Stimulated activated CD8-positive, alpha-beta memory T cell treated with anti-CD3 and anti-CD28 coated beads, Interleukin-15, amount 100 ng/mL, for 1 hour (primary cell): Measurements from ENCODE around the gene GRK3.

Source experiments
- DNase-seq: peaks from one replicate; pipeline ENCODE4 v3.0.0-alpha.2; 2020; ENCODE audit warnings: low read depth

GRK3 gene

DNA sequence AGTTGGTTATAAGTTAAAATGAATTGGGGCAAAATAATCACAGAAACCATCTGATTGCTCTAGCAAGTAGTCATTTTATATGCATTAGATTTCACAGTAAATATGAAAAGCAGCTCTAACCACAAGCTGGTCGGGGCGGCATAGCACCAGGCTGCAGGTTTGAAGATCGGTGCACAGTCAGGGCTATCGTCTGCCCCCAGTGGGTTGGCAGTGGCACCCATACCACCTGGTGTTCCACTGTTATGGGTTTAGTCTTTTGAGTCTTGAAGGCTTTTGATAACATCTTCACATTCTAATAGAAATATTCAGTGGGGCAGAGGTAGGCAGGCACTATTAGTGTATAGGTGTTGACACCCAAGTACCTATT, 62.1 kb downstream of the GRK3 start:
- DNase-seq = no peak

DNA sequence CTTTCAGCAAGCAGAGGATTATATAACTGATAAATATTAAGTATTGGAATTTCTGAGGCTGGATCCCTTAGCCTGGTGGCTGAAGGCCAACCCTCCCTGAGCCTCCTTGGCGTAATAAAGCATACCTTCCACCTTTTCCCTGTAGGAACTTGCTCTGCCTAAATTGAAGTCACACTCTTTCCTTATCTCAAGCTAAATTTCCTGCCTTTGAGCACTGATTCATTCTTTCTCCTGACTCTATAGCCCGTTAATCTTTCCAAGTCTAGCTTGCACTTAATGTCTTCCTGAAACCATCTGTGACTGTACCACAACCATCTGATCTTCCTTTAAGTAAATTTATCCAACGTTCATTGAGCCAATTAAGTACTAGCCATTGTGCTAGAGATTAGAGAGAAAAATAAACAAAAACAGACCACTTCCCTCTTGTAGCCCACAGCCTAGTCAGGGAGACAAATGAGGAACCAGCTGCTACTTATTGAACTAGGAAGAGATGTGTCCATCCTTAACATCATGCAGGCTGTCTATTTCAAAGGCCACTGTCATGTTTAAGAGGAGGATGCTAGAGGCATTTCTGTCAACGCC, 62.9 kb downstream of the GRK3 start:
- DNase-seq = no peak

DNA sequence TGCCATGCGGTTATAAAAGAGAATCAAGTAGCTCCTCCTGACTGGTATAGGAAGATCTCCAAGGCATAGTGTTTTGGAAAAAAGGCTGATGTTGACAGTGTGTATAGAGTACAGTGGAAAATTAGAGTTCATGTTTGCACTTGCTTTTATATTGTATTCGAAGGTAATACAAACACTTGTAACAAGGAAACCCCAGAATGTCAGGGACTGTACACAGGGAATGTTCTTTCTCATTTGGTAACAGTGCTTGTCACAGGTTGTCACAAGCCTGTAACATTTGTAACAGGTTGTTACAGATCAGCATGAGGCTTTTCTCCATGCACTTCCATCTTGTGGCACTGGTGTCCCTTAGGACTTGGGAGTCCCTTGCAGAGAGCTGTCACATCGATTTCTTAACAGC, 64.0 kb downstream of the GRK3 start:
- DNase-seq = no peak

DNA sequence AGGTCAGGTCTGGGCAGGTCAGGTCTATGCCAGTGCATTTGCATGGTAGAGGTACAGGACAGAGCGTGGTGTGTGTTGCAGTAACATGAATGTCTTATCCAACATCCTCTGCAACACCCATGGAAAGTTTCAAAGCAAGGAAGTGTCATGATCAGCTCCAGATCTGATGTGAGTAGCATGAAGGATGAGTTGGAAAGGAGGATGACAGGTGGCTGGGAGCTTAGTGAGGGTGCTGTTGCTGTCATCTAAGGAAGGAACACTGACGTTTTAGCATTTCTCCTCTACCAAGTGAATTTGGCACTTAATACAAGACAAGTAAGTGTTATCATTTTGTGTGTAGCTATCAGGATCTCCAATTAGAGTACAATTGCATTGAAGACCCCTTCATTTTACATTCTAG, 65.1 kb downstream of the GRK3 start:
- DNase-seq = no peak

DNA sequence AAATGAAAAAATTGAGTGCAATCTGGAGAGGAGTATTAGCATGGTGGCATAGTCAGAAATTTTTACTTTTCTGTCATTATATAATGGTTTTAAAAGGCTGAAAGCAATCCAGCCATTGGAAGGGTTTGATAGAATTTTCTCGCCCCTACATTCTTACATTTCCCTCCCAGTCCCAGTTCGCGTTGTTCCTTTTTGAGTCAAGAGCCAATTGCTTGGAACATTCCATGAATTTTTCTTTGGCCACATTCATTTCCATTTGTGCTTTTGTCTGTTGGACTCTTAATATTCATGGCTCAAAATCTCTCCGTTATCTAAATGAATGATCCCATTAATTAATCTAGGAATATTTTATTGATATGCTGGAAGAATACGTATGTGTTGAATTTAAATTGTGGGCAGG, 66.0 kb downstream of the GRK3 start:
- DNase-seq = no peak

GRCh38 chr22:25636323-25636722, 71.8 kb downstream of the GRK3 start:
- no peak for DNase-seq

GRCh38 chr22:25637032-25637431, 72.6 kb downstream of the GRK3 start:
- no peak for DNase-seq

DNA sequence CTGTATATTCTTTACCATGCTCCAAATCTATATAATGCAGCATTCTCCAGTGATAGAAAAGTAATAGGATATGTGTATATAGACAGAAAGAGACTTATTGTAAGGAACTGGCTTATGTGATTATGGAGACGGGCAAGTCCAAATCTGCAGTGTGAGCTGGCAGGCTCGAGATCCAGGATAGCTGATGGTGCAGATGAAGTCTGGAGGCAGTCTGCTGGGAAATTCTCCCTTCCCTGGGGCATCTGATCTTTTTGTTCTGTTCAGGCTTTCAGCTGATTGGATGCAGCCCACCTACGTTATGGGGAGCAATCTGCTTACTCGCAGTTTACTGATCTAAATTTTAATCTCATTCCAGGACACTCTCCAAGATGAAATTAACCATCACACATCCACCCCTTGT, 73.2 kb downstream of the GRK3 start:
- no peak for DNase-seq

- no peak for DNase-seq
Observed at GRCh38 chr22:25638638-25639037, 74.2 kb downstream of the GRK3 start.

- no peak for DNase-seq
Observed at GRCh38 chr22:25641650-25642049, 77.2 kb downstream of the GRK3 start.

GRCh38 chr22:25643232-25644000, 78.9 kb downstream of the GRK3 start:
- no peak for DNase-seq

GRCh38 chr22:25644122-25644521, 79.6 kb downstream of the GRK3 start:
- no peak for DNase-seq

- DNase-seq = no peak
Observed at GRCh38 chr22:25645266-25645665, 80.8 kb downstream of the GRK3 start.

GRCh38 chr22:25645964-25646363, 81.5 kb downstream of the GRK3 start:
- DNase-seq = no peak

DNA sequence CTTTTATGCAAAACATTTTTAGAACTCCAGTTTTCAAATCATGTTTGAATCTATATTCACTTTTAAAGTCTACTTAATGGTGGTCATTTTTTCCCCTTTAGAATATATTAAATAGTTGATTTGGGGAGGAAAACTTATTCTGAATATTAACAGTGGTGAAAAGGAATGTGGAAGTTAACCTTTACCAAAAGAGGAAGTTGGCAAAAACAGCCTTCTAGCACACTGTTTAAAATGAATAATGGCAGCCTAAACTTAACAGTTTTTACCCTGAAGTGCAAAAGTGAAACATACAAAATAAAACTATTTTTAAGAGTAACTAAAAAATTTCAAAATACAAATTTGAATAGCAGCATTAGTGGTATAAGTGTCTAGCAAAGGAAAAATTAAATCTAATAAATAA, 86.4 kb downstream of the GRK3 start:
- DNase-seq = no peak

- no peak for DNase-seq
Observed at GRCh38 chr22:25651332-25652085, 87.0 kb downstream of the GRK3 start.

DNA sequence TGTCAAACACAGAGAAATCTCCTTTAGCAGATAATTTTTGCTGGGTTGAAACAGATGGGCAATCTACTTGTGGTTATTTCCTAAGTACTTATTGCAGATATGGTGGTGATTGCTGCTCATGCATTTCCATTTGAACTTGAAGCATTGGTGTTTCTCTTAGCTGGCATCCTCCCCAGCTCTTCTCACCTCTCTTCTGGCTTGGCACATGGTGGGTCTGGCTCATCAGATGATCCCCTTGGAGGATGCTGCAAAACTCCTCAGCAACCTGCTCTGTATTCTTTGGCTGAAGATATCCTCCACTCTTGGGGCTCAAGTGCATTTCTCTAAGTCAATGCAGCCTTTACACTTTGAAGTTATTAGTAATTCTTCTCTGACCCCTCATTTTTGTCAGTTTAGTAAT, 90.2 kb downstream of the GRK3 start:
- no peak for DNase-seq

DNA sequence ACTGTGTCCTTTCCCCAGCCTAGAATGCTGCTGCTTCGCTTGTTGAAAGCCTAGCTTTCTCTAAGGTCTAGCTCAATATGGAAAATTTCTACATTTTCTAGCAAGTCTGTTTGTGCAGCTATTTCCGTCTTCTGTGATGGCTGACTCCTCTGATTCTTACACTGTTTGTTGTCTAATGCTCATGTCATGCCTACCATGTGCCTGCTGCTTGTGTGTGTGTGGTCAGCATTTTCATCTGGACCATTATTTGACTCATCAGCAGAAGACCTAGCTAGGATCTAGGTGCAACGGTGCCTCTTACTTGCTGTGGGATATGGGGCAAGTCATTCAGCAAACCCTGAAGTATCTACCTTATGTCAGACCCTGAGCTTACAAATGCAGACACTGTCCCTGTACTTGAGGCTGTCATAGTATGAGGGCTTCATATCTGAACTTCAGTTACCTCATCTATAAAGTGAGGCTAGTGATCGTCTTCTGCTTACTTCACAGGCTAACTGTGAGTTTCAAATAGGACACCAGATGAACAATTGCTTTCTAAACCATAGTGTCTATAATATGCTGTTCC, 91.0 kb downstream of the GRK3 start:
- DNase-seq = no peak

GRCh38 chr22:25656724-25657123, 92.2 kb downstream of the GRK3 start:
- DNase-seq = no peak

GRCh38 chr22:25658633-25659032, 94.2 kb downstream of the GRK3 start:
- DNase-seq = no peak

DNA sequence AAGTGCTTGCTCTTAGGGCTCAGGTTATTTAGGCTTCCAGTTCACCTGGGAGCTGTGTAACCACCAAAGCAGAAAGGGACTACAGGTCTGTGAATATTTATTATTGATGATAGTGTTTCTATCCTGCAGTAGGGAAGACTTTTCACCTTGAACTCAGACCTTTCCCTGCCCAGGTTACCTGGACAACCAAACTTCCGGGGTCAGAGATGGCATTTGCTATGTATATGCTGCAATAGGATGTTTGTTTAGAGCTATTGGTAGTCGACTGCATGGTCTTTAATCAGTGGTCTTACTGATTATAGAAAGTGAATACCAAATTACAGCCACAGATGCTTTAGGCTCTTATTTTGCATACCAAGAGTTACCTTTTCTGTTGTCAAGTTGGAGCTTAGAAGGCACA, 94.9 kb downstream of the GRK3 start:
- DNase-seq = no peak

GRCh38 chr22:25660336-25660735, 95.9 kb downstream of the GRK3 start:
- no peak for DNase-seq

GRCh38 chr22:25661073-25661472, 96.6 kb downstream of the GRK3 start:
- no peak for DNase-seq
